ENCODE data around the gene DIAPH1.

- no peak for TF ChIP-seq CTCF (IDR thresholded peaks at IDR 0.05; ENCODE audit: low read length)
- no peak for TF ChIP-seq EZH2 (optimal IDR thresholded peaks at IDR 0.05; ENCODE audit: low read depth, low read length)
- TF ChIP-seq EZH2phosphoT487 (IDR thresholded peaks at IDR 0.05; ENCODE audit: low read length) = no peak
Observed at GRCh38 chr5:141489841-141490240, 129.0 kb downstream of the DIAPH1 start.
